ENCODE results near the gene JPH4. TPM values are rescaled to one million over a fixed set of nuclear protein-coding genes. Genes with fewer than 3 reads are reported as not detected.

Gene JPH4
- total RNA-seq, 1 experiment from 2014 or later = under 0.01 TPM

- no peak for DNase-seq (ENCODE audit: low read depth)
These were observed 48.1 kb downstream of the JPH4 start for GRCh38 chr14:23530375-23531055.

GRCh38 chr14:23529016-23529415, 49.6 kb downstream of the JPH4 start:
- DNase-seq (ENCODE audit: low read depth) = no peak

GRCh38 chr14:23528555-23528954, 50.0 kb downstream of the JPH4 start:
- no peak for DNase-seq (ENCODE audit: low read depth)

GRCh38 chr14:23525611-23526010, 53.0 kb downstream of the JPH4 start:
- DNase-seq (ENCODE audit: low read depth) = no peak

GRCh38 chr14:23524954-23525353, 53.6 kb downstream of the JPH4 start:
- DNase-seq (ENCODE audit: low read depth) = no peak

- DNase-seq (ENCODE audit: low read depth) = no peak
These were observed 55.2 kb downstream of the JPH4 start for GRCh38 chr14:23523229-23524016.

GRCh38 chr14:23522643-23523198, 55.9 kb downstream of the JPH4 start:
- no peak for DNase-seq (ENCODE audit: low read depth)

- DNase-seq (ENCODE audit: low read depth) = no peak
These were observed 56.6 kb downstream of the JPH4 start for GRCh38 chr14:23521785-23522640.

GRCh38 chr14:23520899-23521533, 57.6 kb downstream of the JPH4 start:
- DNase-seq (ENCODE audit: low read depth) = no peak

GRCh38 chr14:23518709-23519108, 59.9 kb downstream of the JPH4 start:
- DNase-seq (ENCODE audit: low read depth) = no peak

Other genes starting within 250 kb of the JPH4 start
- gene SLC22A17, start 225.9 kb downstream of the JPH4 start, total RNA-seq (2014; rRNA removed; shearing (Covaris generic)) = 7.4 and 10.4 TPM in 2 replicates
- 2.8 TPM in 2 replicates for gene EFS, start 213.6 kb downstream of the JPH4 start, total RNA-seq (2014; rRNA removed; shearing (Covaris generic))
- gene IL25, start 206.0 kb downstream of the JPH4 start, total RNA-seq (2014; rRNA removed; shearing (Covaris generic)) = not detected in 2 replicates
- gene CMTM5, start 201.7 kb downstream of the JPH4 start, total RNA-seq (2014; rRNA removed; shearing (Covaris generic)) = 0.49 and 0.60 TPM in 2 replicates
- gene MYH6, start 170.5 kb downstream of the JPH4 start, total RNA-seq (2014; rRNA removed; shearing (Covaris generic)) = not detected in 2 replicates
- not detected in 2 replicates for gene MYH7, start 143.1 kb downstream of the JPH4 start, total RNA-seq (2014; rRNA removed; shearing (Covaris generic))
- 51.5 and 55.2 TPM in 2 replicates for gene NGDN, start 109.1 kb downstream of the JPH4 start, total RNA-seq (2014; rRNA removed; shearing (Covaris generic))
- gene ZFHX2, start 27.0 kb downstream of the JPH4 start, total RNA-seq (2014; rRNA removed; shearing (Covaris generic)) = not detected in 2 replicates
- 8.4 and 12.4 TPM in 2 replicates for gene THTPA, start 22.5 kb downstream of the JPH4 start, total RNA-seq (2014; rRNA removed; shearing (Covaris generic))
- gene AP1G2, start 11.0 kb downstream of the JPH4 start, total RNA-seq (2014; rRNA removed; shearing (Covaris generic)) = 7.5 and 7.8 TPM in 2 replicates
- gene DHRS2, start 57.6 kb upstream of the JPH4 start, total RNA-seq (2014; rRNA removed; shearing (Covaris generic)) = 7.1 and 8.7 TPM in 2 replicates

All from RPMI7951 (cell line).